Activated T-cell treated with anti-CD3 and anti-CD28 coated beads for 48 hours (primary cell): Measurements from ENCODE around the gene ERGIC1.

ENCODE experiments used
- DNase-seq: peaks from one replicate; pipeline ENCODE4 v3.0.0-alpha.2; 2020; ENCODE audit warnings: low read depth

The ERGIC1 gene

GRCh38 chr5:172983542-172984243 lies 149.6 kb downstream of the ERGIC1 start, which contains the start of gene ATP6V0E1:
Gene ATP6V0E1, plus strand, starts transcription at chr5:172983771. Its CDS starts 90 bp downstream, at chr5:172983861.
- DNase-seq, result peak; percentile 97

- DNase-seq, result peak; percentile 71
These were observed 150.3 kb downstream of the ERGIC1 start for GRCh38 chr5:172984244-172984953.

GRCh38 chr5:172985596-172985995 lies 151.5 kb downstream of the ERGIC1 start:
- no peak for DNase-seq

GRCh38 chr5:172988276-172988675 lies 154.2 kb downstream of the ERGIC1 start:
- no peak for DNase-seq

DNA sequence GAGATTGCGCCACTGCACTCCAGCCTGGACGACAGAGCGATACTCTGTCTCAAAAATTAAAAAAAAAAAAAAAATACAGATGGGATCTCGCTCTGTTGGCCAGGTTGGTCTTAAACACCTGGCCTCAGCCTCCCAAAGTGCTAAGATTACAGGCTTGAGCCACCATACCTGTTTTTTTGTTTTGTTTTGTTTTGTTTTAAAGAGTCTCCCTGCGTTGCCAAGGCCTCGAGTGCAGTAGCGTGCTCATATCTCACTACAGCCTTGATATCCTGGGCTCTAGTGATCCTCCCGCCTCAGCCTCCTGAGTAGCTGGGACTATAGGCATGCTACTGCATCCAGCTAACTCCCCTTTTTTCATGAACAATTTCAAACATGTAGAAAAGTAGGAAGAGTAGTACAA lies 156.7 kb downstream of the ERGIC1 start:
- DNase-seq, result no peak

GRCh38 chr5:172994405-172994804 lies 160.4 kb downstream of the ERGIC1 start:
- no peak for DNase-seq

DNA sequence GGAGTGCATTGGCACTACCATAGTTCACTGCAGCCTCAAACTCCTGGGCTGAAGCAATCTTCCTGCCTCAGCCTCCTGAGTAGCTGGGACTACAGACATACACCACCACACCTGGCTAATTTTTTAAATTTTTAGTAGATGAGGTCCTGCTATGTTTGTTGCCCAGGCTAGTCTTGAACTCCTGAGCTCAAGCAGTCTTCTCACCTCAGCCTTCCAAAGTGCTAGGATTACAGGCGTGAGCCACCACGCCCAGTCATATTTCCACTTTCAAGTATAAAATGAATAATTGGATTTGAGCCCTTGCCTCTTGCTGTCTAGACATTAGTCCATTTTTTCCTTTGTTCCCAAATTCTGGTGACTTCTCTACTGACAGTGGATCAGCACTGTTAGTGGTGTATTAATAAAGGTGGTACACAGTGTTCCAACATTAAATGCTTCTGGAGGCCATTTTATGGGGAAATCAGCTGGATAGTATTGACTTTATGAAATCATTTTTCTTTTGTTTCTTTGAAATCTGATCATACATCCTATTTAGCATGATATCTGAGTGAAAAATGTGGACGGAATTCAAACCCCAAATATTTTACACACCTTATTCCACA lies 165.4 kb downstream of the ERGIC1 start:
- no peak for DNase-seq

DNA sequence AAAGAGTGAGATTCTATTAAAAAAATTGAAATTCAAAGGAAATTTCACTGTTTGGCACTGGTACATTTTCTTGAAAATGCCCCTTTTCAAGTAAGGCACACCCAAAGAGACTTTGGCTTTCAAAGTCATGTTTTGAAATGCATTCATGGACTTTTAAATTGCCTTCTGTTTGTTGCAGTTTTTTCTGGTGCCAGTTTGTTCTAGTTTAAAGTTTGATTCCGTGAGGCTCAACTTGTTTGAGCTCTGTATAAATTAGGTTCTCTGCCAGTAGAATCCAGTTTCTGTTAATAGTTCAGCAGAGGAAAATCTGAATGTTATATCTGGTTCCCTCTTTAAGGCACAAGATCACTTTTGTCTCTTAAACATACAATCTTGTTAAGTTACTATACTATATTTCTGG lies 165.9 kb downstream of the ERGIC1 start:
- DNase-seq, result no peak

- DNase-seq, result no peak
These were observed 167.3 kb downstream of the ERGIC1 start for GRCh38 chr5:173001229-173001841.
